Ectodermal cell (in vitro differentiated cells): ENCODE results near the gene ZBTB9. TPM values are rescaled to one million over a fixed set of nuclear protein-coding genes. Genes with fewer than 3 reads are reported as not detected.

Experiments
- H3K27ac ChIP-seq: 2 replicates; pipeline ENCODE4 v1.7.0; 2013; ENCODE audit warnings: mild to moderate bottlenecking, low read depth, low read length; ENCODE audit not compliant: insufficient read depth, poor library complexity, severe bottlenecking
- H3K27me3 ChIP-seq: 2 replicates; pipeline ENCODE4 v1.7.0; 2013; ENCODE audit warnings: mild to moderate bottlenecking, low read length; ENCODE audit not compliant: insufficient read depth, control insufficient read depth, poor library complexity, severe bottlenecking
- H3K36me3 ChIP-seq: one replicate; pipeline ENCODE4 v1.7.0; 2013; ENCODE audit warnings: low read length; ENCODE audit not compliant: control insufficient read depth, insufficient read depth
- H3K4me1 ChIP-seq: one replicate; pipeline ENCODE4 v1.7.0; 2013; ENCODE audit warnings: low read length; ENCODE audit not compliant: control insufficient read depth, insufficient read depth
- H3K4me3 ChIP-seq: 2 replicates; pipeline ENCODE4 v1.7.0; 2013; ENCODE audit warnings: low read depth, low read length, control low read depth; ENCODE audit not compliant: insufficient read depth
- H3K9me3 ChIP-seq: 2 replicates; pipeline ENCODE4 v1.7.0; 2013; ENCODE audit warnings: mild to moderate bottlenecking, low read length, moderate library complexity; ENCODE audit not compliant: control insufficient read depth
- WGBS, 2 experiments: methylation state at CpG; one replicate each; pipeline ENCODE4 v1.1.7; 2013; ENCODE audit warnings: missing lambda C conversion rate in 2 of 2; 5-methylcytosine and 5-hydroxymethylcytosine counted together
- polyA plus RNA-seq, 4 experiments: library from polyadenylated mRNA; stranded (reverse); fragments of 50-300 nt; gene quantifications; one replicate each; pipeline ENCODE4 v1.2.3, GENCODE V29; 2013

The ZBTB9 gene
- 30.1 TPM for polyA plus RNA-seq (2013, experiment 1 of 4)
- 33.1 TPM for polyA plus RNA-seq (2013, experiment 2 of 4)
- polyA plus RNA-seq (2013, experiment 3 of 4), result 18.3 TPM
- 20.0 TPM for polyA plus RNA-seq (2013, experiment 4 of 4)

DNA sequence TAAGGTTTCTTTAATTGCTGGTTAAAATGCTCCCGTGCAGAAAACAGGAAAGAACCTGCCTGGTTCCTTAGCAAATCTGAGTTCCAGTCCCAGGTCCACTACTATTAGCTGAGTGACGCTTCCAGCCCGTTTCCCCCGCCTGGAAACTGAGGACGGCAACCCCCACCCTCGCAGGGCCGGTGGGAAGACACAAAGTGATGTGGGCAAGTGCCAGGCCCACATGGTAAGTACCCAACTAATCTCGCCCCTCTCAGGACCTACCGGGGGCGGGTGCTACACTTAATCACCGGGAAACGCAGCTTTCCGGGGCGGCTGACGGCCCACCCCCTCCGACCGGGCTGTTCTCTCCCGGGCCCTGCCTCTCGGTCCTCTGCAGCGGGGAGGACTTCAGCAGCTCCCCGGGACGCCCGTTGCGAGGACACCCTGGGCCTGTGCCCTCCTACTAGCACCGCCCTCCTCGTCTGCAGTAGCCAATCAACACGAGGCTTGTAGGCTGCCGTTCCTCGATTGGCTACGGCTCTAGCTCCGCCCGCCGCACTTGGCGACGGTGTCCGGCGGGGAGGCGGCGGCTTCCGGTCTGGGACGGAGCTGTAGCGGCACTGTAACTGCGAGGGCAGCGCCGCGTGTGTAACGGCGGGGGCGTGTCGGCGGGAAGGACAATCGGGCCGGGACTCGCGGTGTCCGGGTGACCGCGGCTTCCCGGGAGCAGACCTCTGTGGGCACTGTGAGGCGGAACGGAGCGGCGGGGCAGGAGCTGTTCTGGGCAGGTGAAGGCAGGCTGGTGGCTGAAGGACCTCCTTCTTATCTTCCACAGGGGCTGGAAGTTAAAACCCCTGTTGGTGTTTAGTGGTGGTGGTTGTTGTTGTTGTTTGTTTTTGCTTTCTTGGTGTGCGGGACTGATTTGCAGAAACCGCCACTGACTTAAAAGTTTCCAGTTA lies at the start of gene ZBTB9:
Gene ZBTB9 (plus strand): TSS at position 568 of the 938 bp plus-strand sequence. CDS start 525 bp downstream, outside the sequence.
- H3K4me1 ChIP-seq, result peaks cover 9% of the 10 kb centered on the region
- H3K36me3 ChIP-seq, result peaks cover 3% of the 10 kb centered on the region
- 0 to 1% methylated on average over 65 of the region's 65 CpGs for WGBS, 2 experiments
- H3K9me3 ChIP-seq, result no peaks in the 10 kb centered on the region
- no peaks in the 10 kb centered on the region for H3K27me3 ChIP-seq
- H3K27ac ChIP-seq, result peak within 1 kb of the TSS; percentile 38
- H3K4me3 ChIP-seq, result peak within 1 kb of the TSS; percentile 57

DNA sequence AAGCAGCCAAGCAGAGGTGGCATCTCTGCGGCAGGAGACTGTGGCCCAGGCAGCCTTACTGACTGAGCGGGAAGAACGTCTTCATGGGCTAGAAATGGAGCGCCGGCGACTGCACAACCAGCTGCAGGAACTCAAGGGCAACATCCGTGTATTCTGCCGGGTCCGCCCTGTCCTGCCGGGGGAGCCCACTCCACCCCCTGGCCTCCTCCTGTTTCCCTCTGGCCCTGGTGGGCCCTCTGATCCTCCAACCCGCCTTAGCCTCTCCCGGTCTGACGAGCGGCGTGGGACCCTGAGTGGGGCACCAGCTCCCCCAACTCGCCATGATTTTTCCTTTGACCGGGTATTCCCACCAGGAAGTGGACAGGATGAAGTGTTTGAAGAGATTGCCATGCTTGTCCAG lies 49.5 kb upstream of the ZBTB9 start:
- H3K27me3 ChIP-seq, result no peaks in the 10 kb centered on the region
- no peak overlapping the region for H3K4me3 ChIP-seq
- H3K4me1 ChIP-seq, result no peaks in the 10 kb centered on the region
- H3K27ac ChIP-seq, result no peak overlapping the region
- H3K9me3 ChIP-seq, result no peaks in the 10 kb centered on the region
- H3K36me3 ChIP-seq, result peaks cover 52% of the 10 kb centered on the region
- 95 to 96% methylated on average over 17 of the region's 17 CpGs for WGBS, 2 experiments

GRCh38 chr6:33405386-33405940 lies 48.9 kb upstream of the ZBTB9 start:
- WGBS, 2 experiments, result 96 to 98% methylated on average over 15 of the region's 15 CpGs
- Histone ChIP-seq H3K27me3 (no peaks in the 10 kb centered on the region), H3K4me1 (no peaks in the 10 kb centered on the region), H3K36me3 (peaks cover 52% of the 10 kb centered on the region), H3K9me3 (no peaks in the 10 kb centered on the region), H3K27ac (no peak overlapping the region), H3K4me3 (no peak overlapping the region)

DNA sequence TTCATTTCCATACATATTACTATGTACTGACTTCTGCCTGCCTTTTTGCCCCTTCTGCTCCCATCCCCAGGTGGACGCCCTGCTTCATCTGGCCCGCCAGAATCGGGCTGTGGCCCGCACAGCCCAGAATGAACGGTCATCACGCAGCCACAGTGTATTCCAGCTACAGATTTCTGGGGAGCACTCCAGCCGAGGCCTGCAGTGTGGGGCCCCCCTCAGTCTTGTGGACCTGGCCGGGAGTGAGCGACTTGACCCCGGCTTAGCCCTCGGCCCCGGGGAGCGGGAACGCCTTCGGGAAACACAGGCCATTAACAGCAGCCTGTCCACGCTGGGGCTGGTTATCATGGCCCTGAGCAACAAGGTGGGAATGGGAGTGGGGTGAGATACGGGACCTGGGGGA lies 48.2 kb upstream of the ZBTB9 start:
- no peaks in the 10 kb centered on the region for H3K4me1 ChIP-seq
- H3K9me3 ChIP-seq, result no peaks in the 10 kb centered on the region
- H3K36me3 ChIP-seq, result peaks cover 52% of the 10 kb centered on the region
- H3K27me3 ChIP-seq, result no peaks in the 10 kb centered on the region
- no peak overlapping the region for H3K27ac ChIP-seq
- no peak overlapping the region for H3K4me3 ChIP-seq
- 95 to 97% methylated on average over 17 of the region's 17 CpGs for WGBS, 2 experiments

DNA sequence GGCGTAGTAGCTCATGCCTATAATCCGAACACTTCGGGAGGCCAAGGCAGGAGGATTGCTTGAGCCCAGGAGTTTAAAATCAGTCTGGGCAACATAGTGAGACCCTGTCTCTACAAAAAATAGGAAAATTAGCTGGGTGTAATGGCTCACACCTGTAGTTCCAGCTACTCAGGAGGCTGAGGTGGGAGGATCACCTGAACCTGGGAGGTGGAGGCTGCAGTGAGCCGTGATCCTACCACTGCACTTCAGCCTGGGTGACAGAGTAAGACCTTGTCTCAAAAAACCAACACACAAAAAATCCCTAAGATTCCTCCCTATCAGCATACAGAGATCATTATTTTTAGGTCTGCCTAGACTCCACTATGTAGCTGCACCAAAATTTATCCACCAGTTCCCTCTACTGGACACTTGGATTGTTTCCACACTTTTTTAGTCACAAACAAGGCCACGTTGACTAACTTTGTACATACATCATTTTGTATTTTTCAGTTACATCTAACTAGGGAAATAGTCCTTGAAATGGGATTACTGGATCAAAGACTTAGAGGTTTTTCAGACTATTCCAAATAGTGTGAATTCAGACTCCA lies 47.2 kb upstream of the ZBTB9 start:
- no peak overlapping the region for H3K27ac ChIP-seq
- 94 to 96% methylated on average over 5 of the region's 5 CpGs for WGBS, 2 experiments
- no peak overlapping the region for H3K4me3 ChIP-seq
- H3K36me3 ChIP-seq, result peaks cover 52% of the 10 kb centered on the region
- no peaks in the 10 kb centered on the region for H3K27me3 ChIP-seq
- H3K9me3 ChIP-seq, result no peaks in the 10 kb centered on the region
- H3K4me1 ChIP-seq, result no peaks in the 10 kb centered on the region

DNA sequence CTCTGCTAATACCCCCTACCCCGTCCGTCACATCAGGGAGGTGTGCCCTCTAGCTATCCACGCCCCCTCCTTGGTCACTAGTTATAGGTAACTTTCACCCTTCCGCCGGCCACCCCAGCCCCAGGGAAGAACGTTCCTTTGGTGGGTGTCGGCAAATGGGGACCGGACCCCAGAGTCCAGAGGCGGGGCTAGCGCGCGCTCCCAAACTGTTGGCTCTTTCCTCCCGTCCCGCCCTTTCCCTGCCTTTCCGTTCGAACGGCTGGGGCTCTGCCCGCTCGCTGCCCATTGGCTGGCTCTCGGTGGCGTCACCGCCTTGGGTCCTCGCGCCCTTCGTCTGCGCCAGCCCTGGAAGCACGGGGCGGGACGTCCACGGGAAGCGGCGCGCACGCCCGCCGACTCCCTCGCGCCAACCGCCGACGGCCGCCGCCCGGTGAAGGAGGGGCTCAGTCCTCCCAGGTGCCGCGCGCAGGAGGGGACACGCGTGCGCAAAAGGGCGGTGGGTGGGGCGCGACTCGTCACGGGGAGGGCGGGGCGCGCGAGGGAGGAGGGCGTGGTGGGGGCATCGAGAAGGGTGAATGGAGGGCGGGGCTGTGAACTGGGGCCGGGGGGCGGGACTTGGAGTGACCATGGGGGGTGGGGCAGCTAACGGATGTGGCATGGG lies 44.2 kb upstream of the ZBTB9 start:
- Histone ChIP-seq H3K27me3 (no peaks in the 10 kb centered on the region), H3K4me3 (peak overlapping the region; percentile 83), H3K36me3 (peaks cover 38% of the 10 kb centered on the region), H3K4me1 (peaks cover 4% of the 10 kb centered on the region), H3K9me3 (no peaks in the 10 kb centered on the region), H3K27ac (peak overlapping the region; percentile 80)
- 0% methylated on average over 61 to 65 of the region's 65 CpGs for WGBS, 2 experiments

DNA sequence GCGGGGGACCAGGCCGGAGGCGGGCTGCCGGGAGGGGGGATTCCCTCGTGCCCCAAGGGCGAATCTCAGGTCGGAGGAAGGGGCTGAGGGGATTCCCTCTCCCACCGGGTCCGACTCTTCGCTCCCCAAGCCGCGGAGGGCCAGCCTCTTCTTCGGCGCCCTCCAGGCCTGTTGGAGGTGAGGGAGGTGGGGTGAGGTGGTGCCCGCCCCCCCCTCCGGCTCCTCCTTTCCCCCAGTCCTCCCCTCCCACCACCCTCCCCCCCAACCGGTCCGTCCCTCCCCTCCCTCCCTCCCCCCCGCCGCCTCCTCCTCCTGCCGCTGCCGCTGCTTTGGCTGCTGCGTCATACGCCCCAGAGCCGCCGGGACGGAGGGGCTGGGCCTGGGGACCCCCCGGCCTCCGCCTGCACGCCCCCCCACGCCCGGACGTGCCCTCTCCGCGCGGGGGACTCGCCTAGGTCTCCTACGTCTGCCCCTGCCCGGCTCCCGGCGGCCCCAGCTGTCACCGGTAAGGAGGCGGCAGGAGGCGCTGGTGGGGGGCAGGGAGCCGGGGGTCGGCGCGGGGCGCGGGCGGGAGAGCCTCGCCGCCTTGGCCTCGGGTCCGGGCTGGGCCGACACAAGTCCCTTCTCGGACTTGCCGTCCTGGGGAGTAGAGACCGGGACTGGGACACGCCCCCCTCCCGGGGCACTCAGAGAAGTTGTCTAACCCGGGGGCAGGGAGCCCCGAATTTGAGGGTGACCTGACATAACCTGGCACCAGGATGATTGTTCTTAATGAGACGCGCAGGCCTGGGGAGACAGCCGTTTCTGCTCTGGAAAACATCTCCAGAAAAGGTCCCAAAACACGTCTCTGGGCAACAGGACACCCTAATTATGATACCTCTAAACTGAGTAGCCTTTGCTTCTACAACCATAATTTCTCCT lies 43.4 kb upstream of the ZBTB9 start, which contains the start of gene PHF1:
Gene PHF1 (plus strand): TSS at position 304 of the 921 bp plus-strand sequence. CDS start 1,250 bp downstream, outside the sequence.
- H3K36me3 ChIP-seq, result peaks cover 38% of the 10 kb centered on the region
- 1% methylated on average over 57 to 59 of the region's 67 CpGs for WGBS, 2 experiments
- H3K27ac ChIP-seq, result peak within 1 kb of the TSS; percentile 80
- no peaks in the 10 kb centered on the region for H3K27me3 ChIP-seq
- no peaks in the 10 kb centered on the region for H3K9me3 ChIP-seq
- peak within 1 kb of the TSS; percentile 83 for H3K4me3 ChIP-seq
- peaks cover 11% of the 10 kb centered on the region for H3K4me1 ChIP-seq

DNA sequence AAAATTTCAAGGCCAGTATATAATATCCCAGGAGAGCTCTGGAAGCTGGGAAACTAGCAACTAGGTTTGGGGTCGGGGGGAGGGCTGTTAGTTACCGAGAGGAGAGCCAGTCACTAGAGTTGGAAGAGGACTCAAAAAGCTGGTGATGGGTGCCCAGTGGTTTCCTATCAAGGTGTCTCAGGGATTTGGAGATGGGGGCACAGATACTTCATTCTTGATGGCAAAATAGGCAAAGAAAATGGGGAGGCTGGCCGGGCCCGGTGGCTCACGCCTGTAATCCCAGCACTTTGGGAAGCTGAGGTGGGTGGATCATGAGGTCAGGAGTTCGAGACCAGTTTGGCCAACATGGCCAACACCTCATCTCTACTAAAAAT lies 42.8 kb upstream of the ZBTB9 start:
- H3K4me3 ChIP-seq, result peak overlapping the region; percentile 83
- H3K4me1 ChIP-seq, result peaks cover 16% of the 10 kb centered on the region
- peak overlapping the region; percentile 67 for H3K27ac ChIP-seq
- peaks cover 33% of the 10 kb centered on the region for H3K36me3 ChIP-seq
- H3K9me3 ChIP-seq, result no peaks in the 10 kb centered on the region
- H3K27me3 ChIP-seq, result no peaks in the 10 kb centered on the region
- 60 to 67% methylated on average over 6 of the region's 6 CpGs for WGBS, 2 experiments
